Measurements from ENCODE around the gene SLC25A2.

GRCh38 chr5:141345327-141345726, 41.5 kb upstream of the SLC25A2 start:
- TF ChIP-seq DRAP1 (CRISPR knock-in tag; IDR thresholded peaks at IDR 0.05) (no peak), ZNF367 (CRISPR knock-in tag; IDR thresholded peaks at IDR 0.05; ENCODE audit: borderline replicate concordance) (no peak), ZNF878 (CRISPR knock-in tag; IDR thresholded peaks at IDR 0.05) (no peak), REST (IDR thresholded peaks at IDR 0.05; ENCODE audit: borderline replicate concordance in 1 of 2, low read depth in 1 of 2, low read length in 2 of 2) (no peak), ZNF136 (CRISPR knock-in tag; IDR thresholded peaks at IDR 0.05; ENCODE audit: low read depth) (no peak), ZNF597 (CRISPR knock-in tag; IDR thresholded peaks at IDR 0.05) (no peak), TRAFD1 (CRISPR knock-in tag; IDR thresholded peaks at IDR 0.05; ENCODE audit: borderline replicate concordance) (no peak), CBX5 (CRISPR knock-in tag; IDR thresholded peaks at IDR 0.05; ENCODE audit: borderline replicate concordance) (no peak), EP300 (IDR thresholded peaks at IDR 0.05; ENCODE audit: low read depth in 2 of 2, low read length in 2 of 2) (no peak), EP300 (CRISPR knock-in tag; IDR thresholded peaks at IDR 0.05; ENCODE audit: borderline replicate concordance) (no peak), PBX3 (CRISPR knock-in tag; IDR thresholded peaks at IDR 0.05; ENCODE audit: borderline replicate concordance) (no peak), ZNF317 (CRISPR knock-in tag; IDR thresholded peaks at IDR 0.05) (no peak)
